ENCODE results near the gene NR4A1. TPM values are rescaled to one million over a fixed set of nuclear protein-coding genes. Genes with fewer than 3 reads are reported as not detected.

NR4A1 gene
- total RNA-seq, 1 experiment from 2014 or later: 25.8 TPM

GRCh38 chr12:52009081-52009751 is 42.0 kb upstream of the NR4A1 start:
- no peak overlapping the region for H2BK5ac ChIP-seq (ENCODE audit: insufficient read length, low read length)
- no peak for TF ChIP-seq CTCF (conservative IDR thresholded peaks at IDR 0.05)
- no peak overlapping the region for H2AK5ac ChIP-seq (ENCODE audit: insufficient read length, low read length)
- no peak for DNase-seq
- no peak overlapping the region for H3K9ac ChIP-seq (ENCODE audit: extremely low read depth, insufficient read length, low read length)
- H3K18ac ChIP-seq (ENCODE audit: insufficient read length, low read depth, low read length): no peak overlapping the region
- H3T11ph ChIP-seq (ENCODE audit: low read length): no peak overlapping the region
- no peaks in the 10 kb centered on the region for H3K9me3 ChIP-seq (ENCODE audit: control insufficient read depth, low read depth, low read length)
- peaks cover 0 to 14% (median 14%) of the 10 kb centered on the region in 3 experiments; a peak in 4 of 7 replicates for H3K36me3 Mint-ChIP-seq (ENCODE audit: insufficient read depth in 1 of 3, low read depth in 3 of 3)
- no peak overlapping the region for H4K91ac ChIP-seq (ENCODE audit: insufficient read length, low read depth, low read length)
- peaks cover 7% of the 10 kb centered on the region for H3K23me2 ChIP-seq (ENCODE audit: insufficient read length, low read depth, low read length, poor library complexity, severe bottlenecking)
- peaks cover 81% of the 10 kb centered on the region for H3K27me3 Mint-ChIP-seq (ENCODE audit: low read depth)
- peaks cover 5% of the 10 kb centered on the region; the same call in 1 of the 2 replicates for H3K4me1 ChIP-seq (ENCODE audit: insufficient read depth, low read length)
- H3K4ac ChIP-seq (ENCODE audit: low read depth, low read length): no peak overlapping the region
- no CpG with 5 or more reads among the region's 10 CpGs for WGBS (ENCODE audit: extremely low coverage, insufficient read length, low lambda C conversion rate)
- no peak overlapping the region for H2BK20ac ChIP-seq (ENCODE audit: low read depth, low read length, poor library complexity, severe bottlenecking)
- H2BK12ac ChIP-seq (ENCODE audit: insufficient read length, low read depth, low read length): no peak overlapping the region
- H4K5ac ChIP-seq (ENCODE audit: insufficient read length, low read depth, low read length): no peak overlapping the region
- no peak overlapping the region for H3K23ac ChIP-seq (ENCODE audit: insufficient read length, low read depth, low read length)
- no peak overlapping the region for H3K27ac Mint-ChIP-seq
- H3K4me3 Mint-ChIP-seq: no peak overlapping the region
- no peak overlapping the region for H3K56ac ChIP-seq (ENCODE audit: insufficient read length, low read depth, low read length)
- H3K27me3 ChIP-seq (ENCODE audit: insufficient read depth, low read length): peaks cover 17% of the 10 kb centered on the region
- H3K14ac ChIP-seq (ENCODE audit: insufficient read depth, low read length): no peak overlapping the region
- H3K27ac ChIP-seq (ENCODE audit: insufficient read length, low read depth, low read length): no peak overlapping the region
- H3K79me2 ChIP-seq (ENCODE audit: insufficient read depth, low read length): no peaks in the 10 kb centered on the region
- H2BK15ac ChIP-seq (ENCODE audit: low read depth, low read length): no peak overlapping the region
- no peaks in the 10 kb centered on the region for H3K79me1 ChIP-seq (ENCODE audit: insufficient read depth, low read depth, low read length, poor library complexity, severe bottlenecking)
- no peak overlapping the region for H4K8ac ChIP-seq (replicated peaks; ENCODE audit: insufficient read length, low read depth, low read length)
- H3K9me3 Mint-ChIP-seq: no peaks in the 10 kb centered on the region; a peak in 2 of 5 replicates
- H2BK120ac ChIP-seq (ENCODE audit: low read depth, low read length, poor library complexity, severe bottlenecking): no peak overlapping the region
- peaks cover 33 to 52% of the 10 kb centered on the region in 2 experiments for H3K4me1 Mint-ChIP-seq
- no peak overlapping the region for H2AFZ ChIP-seq (ENCODE audit: low read length)
- no peak overlapping the region for H3K4me2 ChIP-seq (ENCODE audit: insufficient read depth, insufficient read length, low read length)
- H4K20me1 ChIP-seq (ENCODE audit: control insufficient read depth, insufficient read depth, insufficient read length): no peaks in the 10 kb centered on the region

Measured in H9 (cell line).